Mucosa of stomach (tissue), 1 donor: ENCODE results near the gene MXD4.

ENCODE experiments used
- H3K27me3 ChIP-seq: one replicate; pipeline ENCODE4 v1.7.0; 2013; ENCODE audit warnings: mild to moderate bottlenecking, low read length; ENCODE audit not compliant: control insufficient read depth, insufficient read depth
- H3K36me3 ChIP-seq: one replicate; pipeline ENCODE4 v1.7.0; 2013; ENCODE audit warnings: low read length; ENCODE audit not compliant: control insufficient read depth, insufficient read depth
- H3K4me1 ChIP-seq: one replicate; pipeline ENCODE4 v1.7.0; 2013; ENCODE audit warnings: mild to moderate bottlenecking, low read length; ENCODE audit not compliant: control insufficient read depth, insufficient read depth
- H3K4me3 ChIP-seq: one replicate; pipeline ENCODE4 v1.7.0; 2013; ENCODE audit warnings: low read length
- H3K9ac ChIP-seq: one replicate; pipeline ENCODE4 v1.7.0; 2013; ENCODE audit warnings: mild to moderate bottlenecking, low read length, moderate library complexity
- H3K9me3 ChIP-seq: one replicate; pipeline ENCODE4 v1.7.0; 2013; ENCODE audit warnings: mild to moderate bottlenecking, low read length, moderate library complexity; ENCODE audit not compliant: control insufficient read depth
- donor health status: Pancreatic carcinoma.

Gene MXD4

GRCh38 chr4:2300431-2301224 is 38.7 kb upstream of the MXD4 start:
- H3K9ac ChIP-seq, result no peak overlapping the region
- H3K4me1 ChIP-seq, result no peaks in the 10 kb centered on the region
- no peak overlapping the region for H3K4me3 ChIP-seq
- H3K27me3 ChIP-seq, result no peaks in the 10 kb centered on the region
- H3K9me3 ChIP-seq, result no peaks in the 10 kb centered on the region
- no peaks in the 10 kb centered on the region for H3K36me3 ChIP-seq

- Histone ChIP-seq H3K9me3 (no peaks in the 10 kb centered on the region), H3K36me3 (no peaks in the 10 kb centered on the region), H3K9ac (no peak overlapping the region), H3K27me3 (no peaks in the 10 kb centered on the region), H3K4me1 (no peaks in the 10 kb centered on the region), H3K4me3 (no peak overlapping the region)
Observed at GRCh38 chr4:2299794-2300193, 37.9 kb upstream of the MXD4 start.

- Histone ChIP-seq H3K36me3 (no peaks in the 10 kb centered on the region), H3K9me3 (no peaks in the 10 kb centered on the region), H3K4me3 (no peak overlapping the region), H3K4me1 (no peaks in the 10 kb centered on the region), H3K9ac (no peak overlapping the region), H3K27me3 (no peaks in the 10 kb centered on the region)
Observed at GRCh38 chr4:2298532-2298991, 36.7 kb upstream of the MXD4 start.

- Histone ChIP-seq H3K4me1 (no peaks in the 10 kb centered on the region), H3K27me3 (no peaks in the 10 kb centered on the region), H3K36me3 (no peaks in the 10 kb centered on the region), H3K4me3 (no peak overlapping the region), H3K9me3 (no peaks in the 10 kb centered on the region), H3K9ac (no peak overlapping the region)
Observed at GRCh38 chr4:2297606-2298531, 36.0 kb upstream of the MXD4 start.

- Histone ChIP-seq H3K4me1 (no peaks in the 10 kb centered on the region), H3K9me3 (no peaks in the 10 kb centered on the region), H3K4me3 (no peak overlapping the region), H3K27me3 (no peaks in the 10 kb centered on the region), H3K9ac (no peak overlapping the region), H3K36me3 (no peaks in the 10 kb centered on the region)
Observed at GRCh38 chr4:2296631-2297601, 35.0 kb upstream of the MXD4 start.

- Histone ChIP-seq H3K9me3 (no peaks in the 10 kb centered on the region), H3K4me3 (no peak overlapping the region), H3K4me1 (no peaks in the 10 kb centered on the region), H3K36me3 (no peaks in the 10 kb centered on the region), H3K9ac (no peak overlapping the region), H3K27me3 (no peaks in the 10 kb centered on the region)
Observed at GRCh38 chr4:2295900-2296442, 34.1 kb upstream of the MXD4 start.

- Histone ChIP-seq H3K4me1 (no peaks in the 10 kb centered on the region), H3K4me3 (no peak overlapping the region), H3K9ac (no peak overlapping the region), H3K36me3 (no peaks in the 10 kb centered on the region), H3K27me3 (no peaks in the 10 kb centered on the region), H3K9me3 (no peaks in the 10 kb centered on the region)
Observed at GRCh38 chr4:2295500-2295899, 33.6 kb upstream of the MXD4 start.

- no peaks in the 10 kb centered on the region for H3K4me1 ChIP-seq
- no peaks in the 10 kb centered on the region for H3K36me3 ChIP-seq
- H3K9me3 ChIP-seq, result no peaks in the 10 kb centered on the region
- H3K27me3 ChIP-seq, result no peaks in the 10 kb centered on the region
- no peak overlapping the region for H3K4me3 ChIP-seq
- H3K9ac ChIP-seq, result no peak overlapping the region
Observed at GRCh38 chr4:2292646-2293108, 30.8 kb upstream of the MXD4 start.

GRCh38 chr4:2291705-2292645 is 30.1 kb upstream of the MXD4 start:
- H3K9ac ChIP-seq, result no peak overlapping the region
- no peaks in the 10 kb centered on the region for H3K27me3 ChIP-seq
- no peaks in the 10 kb centered on the region for H3K4me1 ChIP-seq
- H3K36me3 ChIP-seq, result no peaks in the 10 kb centered on the region
- H3K4me3 ChIP-seq, result no peak overlapping the region
- no peaks in the 10 kb centered on the region for H3K9me3 ChIP-seq

- Histone ChIP-seq H3K27me3 (no peaks in the 10 kb centered on the region), H3K9ac (no peak overlapping the region), H3K4me1 (no peaks in the 10 kb centered on the region), H3K36me3 (no peaks in the 10 kb centered on the region), H3K9me3 (no peaks in the 10 kb centered on the region), H3K4me3 (no peak overlapping the region)
Observed at GRCh38 chr4:2290974-2291704, 29.2 kb upstream of the MXD4 start.
